ENCODE data around the gene C4BPA. TPM values are rescaled to one million over a fixed set of nuclear protein-coding genes. Genes with fewer than 3 reads are reported as not detected.

Gene C4BPA
- total RNA-seq, 4 donors from 2014 or later, result 1.5 TPM; not detected in 3

DNA sequence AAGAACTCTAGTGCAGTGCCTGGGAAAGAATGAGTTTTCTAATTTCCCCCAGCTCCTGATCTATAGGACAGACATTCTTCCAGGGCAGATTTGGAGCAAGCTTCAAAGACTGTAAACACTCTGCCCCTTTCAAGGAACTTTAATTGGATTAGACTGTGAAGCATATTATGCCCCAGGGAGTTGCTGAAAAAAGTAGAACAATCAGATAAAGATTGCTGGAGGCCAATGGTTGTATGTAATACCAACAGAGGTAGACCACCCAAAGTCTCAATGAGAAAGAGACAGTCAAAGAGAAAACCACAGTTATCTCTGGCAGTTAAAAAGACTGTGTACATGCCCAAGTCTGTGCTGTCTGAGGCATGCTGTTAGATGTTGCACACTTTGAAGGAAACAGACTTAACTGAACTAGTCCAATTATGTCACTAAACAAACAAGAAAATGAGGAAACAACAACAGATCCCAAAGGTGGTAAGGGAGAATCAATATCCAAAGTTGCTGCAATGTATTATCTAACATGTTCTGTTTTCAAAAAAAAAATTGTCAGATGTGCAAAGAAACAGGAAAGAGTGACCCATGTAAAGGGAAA is 24.4 kb downstream of the C4BPA start:
- TF ChIP-seq, protein P1, sequence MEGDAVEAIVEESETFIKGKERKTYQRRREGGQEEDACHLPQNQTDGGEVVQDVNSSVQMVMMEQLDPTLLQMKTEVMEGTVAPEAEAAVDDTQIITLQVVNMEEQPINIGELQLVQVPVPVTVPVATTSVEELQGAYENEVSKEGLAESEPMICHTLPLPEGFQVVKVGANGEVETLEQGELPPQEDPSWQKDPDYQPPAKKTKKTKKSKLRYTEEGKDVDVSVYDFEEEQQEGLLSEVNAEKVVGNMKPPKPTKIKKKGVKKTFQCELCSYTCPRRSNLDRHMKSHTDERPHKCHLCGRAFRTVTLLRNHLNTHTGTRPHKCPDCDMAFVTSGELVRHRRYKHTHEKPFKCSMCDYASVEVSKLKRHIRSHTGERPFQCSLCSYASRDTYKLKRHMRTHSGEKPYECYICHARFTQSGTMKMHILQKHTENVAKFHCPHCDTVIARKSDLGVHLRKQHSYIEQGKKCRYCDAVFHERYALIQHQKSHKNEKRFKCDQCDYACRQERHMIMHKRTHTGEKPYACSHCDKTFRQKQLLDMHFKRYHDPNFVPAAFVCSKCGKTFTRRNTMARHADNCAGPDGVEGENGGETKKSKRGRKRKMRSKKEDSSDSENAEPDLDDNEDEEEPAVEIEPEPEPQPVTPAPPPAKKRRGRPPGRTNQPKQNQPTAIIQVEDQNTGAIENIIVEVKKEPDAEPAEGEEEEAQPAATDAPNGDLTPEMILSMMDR (IDR thresholded peaks at IDR 0.05), result no peak
- TF ChIP-seq POLR2A (IDR thresholded peaks at IDR 0.05), result no peak
- H3K9me3 ChIP-seq, result peaks cover 0 to 3% of the 10 kb centered on the region in 2 donors
- no peak overlapping the region for H3K27ac ChIP-seq
- H3K36me3 ChIP-seq, result no peaks in the 10 kb centered on the region
- no peak for DNase-seq
- H3K27me3 ChIP-seq, result no peaks in the 10 kb centered on the region
- no peak overlapping the region for H3K4me3 ChIP-seq
- H3K4me1 ChIP-seq, result no peaks in the 10 kb centered on the region
- intact Hi-C loops (cut with DNase I; ENCODE audit: low total_unique reads), result no loop called here

DNA sequence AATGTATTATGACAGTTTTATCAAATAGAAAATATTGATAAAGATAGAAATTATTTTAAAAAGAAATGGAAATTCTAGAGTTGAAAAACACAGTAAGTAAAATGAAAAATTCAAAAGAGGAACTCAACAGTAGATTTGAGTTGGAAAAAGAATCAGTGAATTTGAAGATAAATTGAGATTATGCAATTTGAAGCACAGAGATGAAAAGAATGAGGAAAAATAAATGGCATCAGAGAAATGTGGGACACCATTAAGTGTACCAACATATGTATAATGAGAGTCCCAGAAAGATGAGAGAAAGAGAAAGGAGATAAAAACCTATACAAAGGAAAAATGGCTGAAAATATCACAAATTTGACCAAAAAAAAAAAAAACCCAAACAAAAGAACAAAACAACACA is 25.0 kb downstream of the C4BPA start:
- Histone ChIP-seq H3K27me3 (no peaks in the 10 kb centered on the region), H3K36me3 (no peaks in the 10 kb centered on the region), H3K9me3 (peaks cover 0 to 3% of the 10 kb centered on the region in 2 donors), H3K27ac (no peak overlapping the region), H3K4me3 (no peak overlapping the region), H3K4me1 (no peaks in the 10 kb centered on the region)
- intact Hi-C loops (cut with DNase I; ENCODE audit: low total_unique reads), result no loop called here
- DNase-seq, result no peak
- no peak for TF ChIP-seq POLR2A (IDR thresholded peaks at IDR 0.05)
- TF ChIP-seq, protein P1 (IDR thresholded peaks at IDR 0.05), result no peak

DNA sequence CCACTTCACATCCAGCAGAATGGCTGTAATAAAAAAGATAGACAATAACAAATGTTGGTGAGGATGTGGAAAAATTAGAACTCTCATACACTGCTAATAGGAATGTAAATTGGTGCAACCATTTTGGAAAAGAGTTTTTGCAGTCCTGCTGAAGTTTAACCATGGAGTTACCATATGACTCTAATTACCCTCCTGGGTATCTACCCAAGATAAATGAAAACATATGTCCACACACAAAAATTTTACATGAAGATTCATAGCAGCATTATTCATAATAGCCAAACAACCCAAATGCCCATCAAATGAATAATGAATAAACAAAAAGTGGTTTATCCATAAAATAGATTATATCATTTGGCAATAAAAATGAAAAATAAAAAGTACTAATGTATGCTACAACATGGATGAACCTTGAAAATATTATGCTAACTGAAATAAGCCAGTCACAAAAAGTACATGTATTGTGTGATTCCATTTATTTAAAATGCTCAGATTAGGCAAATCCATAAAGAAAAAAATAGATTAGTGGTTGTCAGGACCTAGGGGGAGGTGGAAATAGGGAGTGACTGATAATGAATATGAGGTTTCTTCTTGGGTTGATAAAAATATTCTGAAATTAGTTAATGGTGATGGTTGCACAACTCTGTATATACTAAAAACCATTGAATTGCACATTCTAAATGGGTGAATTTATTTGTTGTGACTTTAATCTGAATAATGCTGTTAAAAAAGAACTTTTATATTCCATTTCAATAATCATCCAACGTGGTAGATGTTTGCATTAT is 26.4 kb downstream of the C4BPA start:
- intact Hi-C loops (cut with DNase I; ENCODE audit: low total_unique reads), result no loop called here

DNA sequence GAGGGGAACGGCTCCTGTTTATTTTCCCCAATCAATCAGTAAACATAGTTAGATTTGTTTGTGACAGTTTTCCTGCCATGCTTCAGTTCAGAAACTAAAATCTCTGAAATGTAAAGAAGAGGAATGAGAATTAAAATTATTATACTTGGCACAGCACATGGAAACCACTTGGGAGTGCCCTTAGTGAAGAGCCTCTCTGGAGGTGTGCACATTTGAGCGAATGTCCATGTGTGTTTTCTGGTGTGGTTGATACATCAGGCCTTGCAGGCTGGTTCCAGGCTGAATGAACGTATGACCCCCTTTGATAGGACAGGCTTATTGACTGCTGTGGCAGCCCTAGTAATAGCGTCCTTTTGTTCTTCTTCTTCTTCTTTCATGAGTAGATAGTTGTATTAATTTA is 27.1 kb downstream of the C4BPA start:
- no peak for TF ChIP-seq POLR2A (IDR thresholded peaks at IDR 0.05)
- TF ChIP-seq, protein P1 (IDR thresholded peaks at IDR 0.05), result no peak
- Histone ChIP-seq H3K9me3 (peaks cover 0 to 3% of the 10 kb centered on the region in 2 donors), H3K36me3 (no peaks in the 10 kb centered on the region), H3K27me3 (no peaks in the 10 kb centered on the region), H3K27ac (no peak overlapping the region), H3K4me3 (no peak overlapping the region), H3K4me1 (no peaks in the 10 kb centered on the region)
- intact Hi-C loops (cut with DNase I; ENCODE audit: low total_unique reads), result no loop called here
- no peak for DNase-seq

More for the DNA sequence above, 26.4 kb downstream of the C4BPA start:
- Histone ChIP-seq H3K36me3 (no peaks in the 10 kb centered on the region), H3K27me3 (no peaks in the 10 kb centered on the region), H3K9me3 (peaks cover 0 to 3% of the 10 kb centered on the region in 2 donors), H3K27ac (no peak overlapping the region), H3K4me3 (no peak overlapping the region), H3K4me1 (no peaks in the 10 kb centered on the region)
- no peak for TF ChIP-seq POLR2A (IDR thresholded peaks at IDR 0.05)
- TF ChIP-seq, protein P1 (IDR thresholded peaks at IDR 0.05), result no peak
- no peak for DNase-seq

DNA sequence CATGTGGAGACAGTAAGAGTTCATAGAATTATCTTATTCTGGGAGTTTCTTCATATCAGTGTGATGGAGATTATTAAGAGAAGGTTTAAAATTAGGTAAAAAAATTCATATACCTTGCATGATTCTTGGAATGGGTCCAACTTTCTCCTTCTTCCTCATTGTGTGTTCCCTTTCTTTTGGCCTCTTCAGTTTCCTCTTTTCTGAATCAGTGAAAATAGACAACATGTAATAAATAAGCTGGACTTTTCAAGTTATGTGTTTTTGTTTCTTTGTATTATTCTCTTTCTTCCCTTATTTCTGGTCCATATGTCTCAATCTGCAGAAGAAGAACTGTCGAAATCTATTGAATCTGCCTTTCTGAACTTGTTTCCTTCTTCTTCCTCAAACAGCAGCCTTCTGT is 30.5 kb downstream of the C4BPA start:
- no peak for TF ChIP-seq POLR2A (IDR thresholded peaks at IDR 0.05)
- TF ChIP-seq, protein P1 (IDR thresholded peaks at IDR 0.05), result no peak
- Histone ChIP-seq H3K9me3 (peaks cover 0 to 2% of the 10 kb centered on the region in 2 donors), H3K27ac (no peak overlapping the region), H3K4me3 (no peak overlapping the region), H3K27me3 (no peaks in the 10 kb centered on the region), H3K36me3 (no peaks in the 10 kb centered on the region), H3K4me1 (no peaks in the 10 kb centered on the region)
- intact Hi-C loops (cut with DNase I; ENCODE audit: low total_unique reads), result no loop called here
- DNase-seq, result no peak

All from uterus (tissue), 4 donors.